ENCODE data around the gene PATZ1.

DNA sequence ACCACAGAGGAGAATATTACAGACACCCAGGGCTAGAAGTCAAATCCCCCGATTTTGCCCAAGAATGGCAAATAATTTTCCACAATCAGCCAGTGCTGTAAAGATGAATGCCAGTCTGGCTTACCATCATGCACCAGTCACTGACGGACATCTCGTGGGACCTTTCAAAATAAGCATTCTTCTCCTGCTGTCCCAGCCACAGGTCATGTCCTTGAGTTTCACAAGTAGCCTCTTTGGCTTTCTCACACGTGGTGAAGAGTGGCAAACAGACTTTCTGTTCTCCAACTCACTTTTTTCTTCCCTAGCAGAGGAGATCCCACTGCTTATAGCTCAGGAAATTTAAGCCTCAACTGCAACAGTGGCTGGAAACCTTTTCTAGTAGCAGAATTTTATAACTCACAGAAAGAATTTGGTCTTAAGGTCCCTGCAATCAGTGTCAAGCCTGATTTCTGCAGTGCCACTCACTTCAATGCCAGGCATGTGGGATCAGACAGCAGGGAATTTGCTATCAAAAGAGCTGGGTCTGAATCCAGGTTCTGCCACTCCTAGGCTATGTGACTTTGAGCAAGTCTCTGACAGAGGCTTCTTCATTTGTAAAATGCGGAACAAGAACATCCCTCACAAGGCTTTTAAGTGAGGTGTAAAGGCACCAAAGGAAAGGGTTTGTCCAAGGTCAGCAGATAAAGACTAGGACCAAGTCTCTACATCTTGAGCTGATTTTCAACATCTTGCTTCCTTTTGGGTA lies 57.5 kb downstream of the PATZ1 start:
- TF ChIP-seq, protein P1, sequence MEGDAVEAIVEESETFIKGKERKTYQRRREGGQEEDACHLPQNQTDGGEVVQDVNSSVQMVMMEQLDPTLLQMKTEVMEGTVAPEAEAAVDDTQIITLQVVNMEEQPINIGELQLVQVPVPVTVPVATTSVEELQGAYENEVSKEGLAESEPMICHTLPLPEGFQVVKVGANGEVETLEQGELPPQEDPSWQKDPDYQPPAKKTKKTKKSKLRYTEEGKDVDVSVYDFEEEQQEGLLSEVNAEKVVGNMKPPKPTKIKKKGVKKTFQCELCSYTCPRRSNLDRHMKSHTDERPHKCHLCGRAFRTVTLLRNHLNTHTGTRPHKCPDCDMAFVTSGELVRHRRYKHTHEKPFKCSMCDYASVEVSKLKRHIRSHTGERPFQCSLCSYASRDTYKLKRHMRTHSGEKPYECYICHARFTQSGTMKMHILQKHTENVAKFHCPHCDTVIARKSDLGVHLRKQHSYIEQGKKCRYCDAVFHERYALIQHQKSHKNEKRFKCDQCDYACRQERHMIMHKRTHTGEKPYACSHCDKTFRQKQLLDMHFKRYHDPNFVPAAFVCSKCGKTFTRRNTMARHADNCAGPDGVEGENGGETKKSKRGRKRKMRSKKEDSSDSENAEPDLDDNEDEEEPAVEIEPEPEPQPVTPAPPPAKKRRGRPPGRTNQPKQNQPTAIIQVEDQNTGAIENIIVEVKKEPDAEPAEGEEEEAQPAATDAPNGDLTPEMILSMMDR (IDR thresholded peaks at IDR 0.05), result no peak
- TF ChIP-seq POLR2A (IDR thresholded peaks at IDR 0.05), result no peak

All from tibial nerve (tissue), 3 donors.